GM12892 (cell line): ENCODE data around the gene KRTAP5-6.

ENCODE experiments used
- POLR2A ChIP-seq: IDR thresholded peaks from 2 replicates; pipeline ENCODE4 v1.6.1; 2011; ENCODE audit warnings: low read depth, low read length, control low read depth
- POLR2AphosphoS5 ChIP-seq: IDR thresholded peaks from 2 replicates; pipeline ENCODE4 v1.6.1; 2011; ENCODE audit warnings: low read depth, low read length, control low read depth

GRCh38 chr11:1701091-1701807, 4.3 kb downstream of the KRTAP5-6 start:
- no peak for TF ChIP-seq POLR2A
- TF ChIP-seq POLR2AphosphoS5, result no peak
